ENCODE data around the gene CREB1.
A peak's percentile ranks its signal among the peaks of the same experiment; 100 is the strongest.

CREB1 gene

GRCh38 chr2:207530160-207531031 is 634 bp downstream of the CREB1 start:
- TF ChIP-seq POLR2AphosphoS5 (IDR thresholded peaks at IDR 0.05; ENCODE audit: low read depth, low read length) (peak; percentile 76), POLR2A (IDR thresholded peaks at IDR 0.05; ENCODE audit: low read depth, low read length) (peak; percentile 64; the same call in 1 of the 2 replicates), TAF1 (IDR thresholded peaks at IDR 0.05; ENCODE audit: borderline replicate concordance, low read depth, low read length) (no peak)
- DNase-seq (ENCODE audit: insufficient read length): peak; percentile 20
- peak; percentile 73 for FAIRE-seq

- FAIRE-seq: peak; percentile 65
- TF ChIP-seq TAF1 (IDR thresholded peaks at IDR 0.05; ENCODE audit: borderline replicate concordance, low read depth, low read length): no peak
- 0 out of 2 replicates have a peak, but pooled peaks have one; percentile 11 for TF ChIP-seq POLR2AphosphoS5 (IDR thresholded peaks at IDR 0.05; ENCODE audit: low read depth, low read length)
- TF ChIP-seq POLR2A (IDR thresholded peaks at IDR 0.05; ENCODE audit: low read depth, low read length): no peak; the same call in 1 of the 2 replicates
- DNase-seq (ENCODE audit: insufficient read length): no peak
These were observed 1.5 kb downstream of the CREB1 start for GRCh38 chr2:207531032-207531952.

GRCh38 chr2:207532676-207533075 is 2.9 kb downstream of the CREB1 start:
- FAIRE-seq: no peak
- TF ChIP-seq POLR2A (IDR thresholded peaks at IDR 0.05; ENCODE audit: low read depth, low read length) (no peak), TAF1 (IDR thresholded peaks at IDR 0.05; ENCODE audit: borderline replicate concordance, low read depth, low read length) (no peak), POLR2AphosphoS5 (IDR thresholded peaks at IDR 0.05; ENCODE audit: low read depth, low read length) (no peak)

GRCh38 chr2:207533461-207534008 is 3.8 kb downstream of the CREB1 start:
- FAIRE-seq (no peak), DNase-seq (ENCODE audit: insufficient read length) (no peak)
- TF ChIP-seq POLR2A (IDR thresholded peaks at IDR 0.05; ENCODE audit: low read depth, low read length) (no peak), TAF1 (IDR thresholded peaks at IDR 0.05; ENCODE audit: borderline replicate concordance, low read depth, low read length) (no peak), POLR2AphosphoS5 (IDR thresholded peaks at IDR 0.05; ENCODE audit: low read depth, low read length) (no peak)

More at GRCh38 chr2:207532676-207533075, 2.9 kb downstream of the CREB1 start:
- DNase-seq (ENCODE audit: insufficient read length): no peak

GRCh38 chr2:207534417-207534816 is 4.7 kb downstream of the CREB1 start:
- FAIRE-seq: no peak
- TF ChIP-seq POLR2A (IDR thresholded peaks at IDR 0.05; ENCODE audit: low read depth, low read length) (no peak), TAF1 (IDR thresholded peaks at IDR 0.05; ENCODE audit: borderline replicate concordance, low read depth, low read length) (no peak), POLR2AphosphoS5 (IDR thresholded peaks at IDR 0.05; ENCODE audit: low read depth, low read length) (no peak)

GRCh38 chr2:207539470-207539869 is 9.7 kb downstream of the CREB1 start:
- FAIRE-seq (no peak), DNase-seq (ENCODE audit: insufficient read length) (no peak)
- TF ChIP-seq TAF1 (IDR thresholded peaks at IDR 0.05; ENCODE audit: borderline replicate concordance, low read depth, low read length) (no peak), POLR2A (IDR thresholded peaks at IDR 0.05; ENCODE audit: low read depth, low read length) (no peak), POLR2AphosphoS5 (IDR thresholded peaks at IDR 0.05; ENCODE audit: low read depth, low read length) (no peak)

More at GRCh38 chr2:207534417-207534816, 4.7 kb downstream of the CREB1 start:
- no peak for DNase-seq (ENCODE audit: insufficient read length)

- TF ChIP-seq TAF1 (IDR thresholded peaks at IDR 0.05; ENCODE audit: borderline replicate concordance, low read depth, low read length) (no peak), POLR2AphosphoS5 (IDR thresholded peaks at IDR 0.05; ENCODE audit: low read depth, low read length) (no peak), POLR2A (IDR thresholded peaks at IDR 0.05; ENCODE audit: low read depth, low read length) (no peak)
- DNase-seq (ENCODE audit: insufficient read length) (no peak), FAIRE-seq (no peak)
These were observed 10.7 kb downstream of the CREB1 start for GRCh38 chr2:207540431-207540830.

GRCh38 chr2:207541933-207542332 is 12.2 kb downstream of the CREB1 start:
- no peak for TF ChIP-seq POLR2A (IDR thresholded peaks at IDR 0.05; ENCODE audit: low read depth, low read length)
- TF ChIP-seq POLR2AphosphoS5 (IDR thresholded peaks at IDR 0.05; ENCODE audit: low read depth, low read length): no peak
- TF ChIP-seq TAF1 (IDR thresholded peaks at IDR 0.05; ENCODE audit: borderline replicate concordance, low read depth, low read length): no peak
- FAIRE-seq (no peak), DNase-seq (ENCODE audit: insufficient read length) (no peak)

GRCh38 chr2:207543272-207543671 is 13.5 kb downstream of the CREB1 start:
- FAIRE-seq (no peak), DNase-seq (ENCODE audit: insufficient read length) (no peak)
- TF ChIP-seq POLR2AphosphoS5 (IDR thresholded peaks at IDR 0.05; ENCODE audit: low read depth, low read length): no peak

- FAIRE-seq: no peak
- DNase-seq (ENCODE audit: insufficient read length): no peak
- TF ChIP-seq POLR2AphosphoS5 (IDR thresholded peaks at IDR 0.05; ENCODE audit: low read depth, low read length) (no peak), POLR2A (IDR thresholded peaks at IDR 0.05; ENCODE audit: low read depth, low read length) (no peak), TAF1 (IDR thresholded peaks at IDR 0.05; ENCODE audit: borderline replicate concordance, low read depth, low read length) (no peak)
These were observed 17.1 kb downstream of the CREB1 start for GRCh38 chr2:207546822-207547221.

- TF ChIP-seq TAF1 (IDR thresholded peaks at IDR 0.05; ENCODE audit: borderline replicate concordance, low read depth, low read length) (no peak), POLR2AphosphoS5 (IDR thresholded peaks at IDR 0.05; ENCODE audit: low read depth, low read length) (no peak), POLR2A (IDR thresholded peaks at IDR 0.05; ENCODE audit: low read depth, low read length) (no peak)
- FAIRE-seq: no peak
- DNase-seq (ENCODE audit: insufficient read length): no peak
These were observed 19.4 kb downstream of the CREB1 start for GRCh38 chr2:207549145-207549544.
